ENCODE measurements around the gene HTR3B. TPM values are rescaled to one million over a fixed set of nuclear protein-coding genes. Genes with fewer than 3 reads are reported as not detected.

HTR3B gene
- total RNA-seq, 1 donor: not detected

DNA sequence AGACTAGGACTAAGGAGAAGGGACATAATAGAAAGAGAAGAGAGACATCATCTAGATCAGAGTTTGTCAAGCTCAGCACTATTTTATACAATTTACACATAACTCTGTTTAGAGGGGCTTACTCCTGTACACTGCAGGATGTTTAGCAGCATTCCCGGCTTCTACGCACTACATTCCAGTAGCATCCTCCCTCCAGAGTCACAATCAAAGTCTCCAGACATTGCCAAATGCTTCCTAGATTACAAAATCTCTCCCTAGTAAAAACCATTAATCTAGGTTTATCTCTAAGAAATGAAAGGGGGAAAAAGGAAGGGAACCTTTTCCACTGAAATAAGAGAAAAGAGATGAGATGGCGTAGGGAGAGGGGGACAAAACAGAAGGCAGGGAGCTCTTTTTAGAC lies 33.3 kb upstream of the HTR3B start:
- Histone ChIP-seq H3K36me3 (ENCODE audit: insufficient read depth, low read length) (no peaks in the 10 kb centered on the region), H3K4me3 (ENCODE audit: insufficient read depth, low read length) (no peak overlapping the region), H3K9me3 (ENCODE audit: low read depth, low read length) (no peaks in the 10 kb centered on the region), H3K27ac (ENCODE audit: low read depth, low read length) (no peak overlapping the region), H2AFZ (ENCODE audit: low read length) (no peak overlapping the region), H3K4me1 (ENCODE audit: insufficient read depth, low read length) (peaks cover 5% of the 10 kb centered on the region), H4K20me1 (ENCODE audit: insufficient read depth, low read length) (peaks cover 6% of the 10 kb centered on the region), H3K4me2 (ENCODE audit: insufficient read depth, low read length) (no peak overlapping the region), H3K79me2 (ENCODE audit: insufficient read depth, low read length) (peaks cover 9% of the 10 kb centered on the region), H3K27me3 (ENCODE audit: insufficient read depth, low read length) (no peaks in the 10 kb centered on the region)
- TF ChIP-seq, protein P1, sequence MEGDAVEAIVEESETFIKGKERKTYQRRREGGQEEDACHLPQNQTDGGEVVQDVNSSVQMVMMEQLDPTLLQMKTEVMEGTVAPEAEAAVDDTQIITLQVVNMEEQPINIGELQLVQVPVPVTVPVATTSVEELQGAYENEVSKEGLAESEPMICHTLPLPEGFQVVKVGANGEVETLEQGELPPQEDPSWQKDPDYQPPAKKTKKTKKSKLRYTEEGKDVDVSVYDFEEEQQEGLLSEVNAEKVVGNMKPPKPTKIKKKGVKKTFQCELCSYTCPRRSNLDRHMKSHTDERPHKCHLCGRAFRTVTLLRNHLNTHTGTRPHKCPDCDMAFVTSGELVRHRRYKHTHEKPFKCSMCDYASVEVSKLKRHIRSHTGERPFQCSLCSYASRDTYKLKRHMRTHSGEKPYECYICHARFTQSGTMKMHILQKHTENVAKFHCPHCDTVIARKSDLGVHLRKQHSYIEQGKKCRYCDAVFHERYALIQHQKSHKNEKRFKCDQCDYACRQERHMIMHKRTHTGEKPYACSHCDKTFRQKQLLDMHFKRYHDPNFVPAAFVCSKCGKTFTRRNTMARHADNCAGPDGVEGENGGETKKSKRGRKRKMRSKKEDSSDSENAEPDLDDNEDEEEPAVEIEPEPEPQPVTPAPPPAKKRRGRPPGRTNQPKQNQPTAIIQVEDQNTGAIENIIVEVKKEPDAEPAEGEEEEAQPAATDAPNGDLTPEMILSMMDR (IDR thresholded peaks at IDR 0.05; ENCODE audit: extremely low read depth, low read depth, low read length): no peak
- no peak for DNase-seq (ENCODE audit: insufficient read length, low spot score, missing footprints)

DNA sequence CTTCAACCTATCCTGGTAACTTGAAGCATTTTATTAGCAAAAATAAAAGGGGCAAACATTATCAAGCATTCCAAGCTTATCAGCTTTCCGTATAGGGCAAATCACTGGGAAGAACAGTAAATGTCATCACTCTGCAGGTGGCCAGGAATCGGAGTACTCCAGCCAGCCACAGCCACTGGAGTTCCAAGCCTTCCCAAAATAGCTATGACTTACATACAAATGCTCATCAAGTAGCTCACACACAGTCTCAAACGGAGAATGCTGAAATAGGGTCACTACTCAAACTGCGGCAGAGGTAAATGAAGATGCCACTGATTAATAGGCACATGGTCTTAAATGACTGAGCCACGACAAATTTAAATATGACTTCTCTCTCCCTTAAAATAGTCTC lies 31.4 kb upstream of the HTR3B start:
- TF ChIP-seq, protein P1 (IDR thresholded peaks at IDR 0.05; ENCODE audit: extremely low read depth, low read depth, low read length): no peak
- no peaks in the 10 kb centered on the region for H3K9me3 ChIP-seq (ENCODE audit: low read depth, low read length)
- no peaks in the 10 kb centered on the region for H3K36me3 ChIP-seq (ENCODE audit: insufficient read depth, low read length)
- no peak overlapping the region for H3K4me3 ChIP-seq (ENCODE audit: insufficient read depth, low read length)
- peak overlapping the region; percentile 28 for H3K4me2 ChIP-seq (ENCODE audit: insufficient read depth, low read length)
- no peak overlapping the region for H3K27ac ChIP-seq (ENCODE audit: low read depth, low read length)
- H3K4me1 ChIP-seq (ENCODE audit: insufficient read depth, low read length): peaks cover 5% of the 10 kb centered on the region
- DNase-seq (ENCODE audit: insufficient read length, low spot score, missing footprints): no peak
- H4K20me1 ChIP-seq (ENCODE audit: insufficient read depth, low read length): peaks cover 6% of the 10 kb centered on the region
- no peak overlapping the region for H2AFZ ChIP-seq (ENCODE audit: low read length)
- H3K79me2 ChIP-seq (ENCODE audit: insufficient read depth, low read length): peaks cover 9% of the 10 kb centered on the region
- no peaks in the 10 kb centered on the region for H3K27me3 ChIP-seq (ENCODE audit: insufficient read depth, low read length)

DNA sequence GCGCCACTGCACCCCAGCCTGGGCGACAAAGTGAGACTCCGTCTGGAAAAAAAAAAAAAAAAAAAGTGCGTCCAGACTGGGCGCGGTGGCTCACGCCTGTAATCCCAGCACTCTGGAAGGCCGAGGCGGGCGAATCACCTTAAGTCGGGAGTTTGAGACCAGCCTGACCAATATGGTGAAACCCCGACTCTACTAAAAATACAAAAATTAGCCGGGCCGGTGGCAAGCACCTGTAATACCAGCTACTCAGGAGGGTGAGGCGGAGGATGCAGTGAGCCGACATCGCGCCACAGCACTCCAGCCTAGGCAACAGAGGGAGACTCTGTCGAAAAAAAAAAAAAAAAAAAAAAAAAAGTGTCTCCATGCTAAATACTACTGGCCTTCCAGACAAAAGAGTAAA lies 30.5 kb upstream of the HTR3B start:
- no peaks in the 10 kb centered on the region for H3K36me3 ChIP-seq (ENCODE audit: insufficient read depth, low read length)
- H3K4me2 ChIP-seq (ENCODE audit: insufficient read depth, low read length): peak overlapping the region; percentile 88
- peaks cover 9% of the 10 kb centered on the region for H3K79me2 ChIP-seq (ENCODE audit: insufficient read depth, low read length)
- H3K4me3 ChIP-seq (ENCODE audit: insufficient read depth, low read length): peak overlapping the region; percentile 78
- peaks cover 6% of the 10 kb centered on the region for H4K20me1 ChIP-seq (ENCODE audit: insufficient read depth, low read length)
- no peak for DNase-seq (ENCODE audit: insufficient read length, low spot score, missing footprints)
- H3K27me3 ChIP-seq (ENCODE audit: insufficient read depth, low read length): no peaks in the 10 kb centered on the region
- no peak overlapping the region for H3K27ac ChIP-seq (ENCODE audit: low read depth, low read length)
- peaks cover 5% of the 10 kb centered on the region for H3K4me1 ChIP-seq (ENCODE audit: insufficient read depth, low read length)
- H2AFZ ChIP-seq (ENCODE audit: low read length): no peak overlapping the region
- H3K9me3 ChIP-seq (ENCODE audit: low read depth, low read length): no peaks in the 10 kb centered on the region
- TF ChIP-seq, protein P1 (IDR thresholded peaks at IDR 0.05; ENCODE audit: extremely low read depth, low read depth, low read length): no peak

DNA sequence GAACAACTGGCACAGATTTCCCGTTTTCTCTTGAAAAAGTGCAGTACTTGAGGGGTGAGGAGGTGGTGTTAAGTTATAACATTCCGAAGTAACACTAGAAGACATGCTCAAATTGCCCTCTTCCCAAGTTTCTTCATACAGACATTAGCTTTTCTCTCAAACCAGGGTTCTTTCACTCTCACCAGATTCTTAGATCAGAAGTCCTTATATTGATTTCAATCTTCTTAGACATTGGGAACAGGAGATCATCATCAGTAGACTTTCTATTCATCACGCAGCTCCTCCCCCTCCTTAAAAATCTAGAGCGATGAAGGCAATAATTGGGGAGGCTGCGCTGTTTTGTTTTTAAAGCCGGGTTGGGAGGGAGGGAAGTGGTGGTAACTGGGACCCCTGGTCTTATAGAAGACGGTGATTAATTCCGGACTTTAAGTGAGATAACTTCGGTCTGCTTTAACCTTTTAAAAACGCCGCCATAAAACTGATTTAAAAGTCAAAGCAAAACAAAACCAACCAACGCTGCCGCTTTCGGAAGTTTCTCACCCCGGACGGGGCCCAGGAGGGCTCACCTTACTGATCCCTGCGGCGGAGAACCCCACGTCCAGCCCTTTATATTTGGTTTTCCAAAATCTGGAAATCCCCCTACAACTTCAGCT lies 29.9 kb upstream of the HTR3B start:
- peak; percentile 85 for DNase-seq (ENCODE audit: insufficient read length, low spot score, missing footprints)

More for the DNA sequence above, 29.9 kb upstream of the HTR3B start:
- Histone ChIP-seq H3K9me3 (ENCODE audit: low read depth, low read length) (no peaks in the 10 kb centered on the region), H3K27me3 (ENCODE audit: insufficient read depth, low read length) (no peaks in the 10 kb centered on the region), H3K4me3 (ENCODE audit: insufficient read depth, low read length) (peak overlapping the region; percentile 78), H3K27ac (ENCODE audit: low read depth, low read length) (peak overlapping the region; percentile 54), H3K79me2 (ENCODE audit: insufficient read depth, low read length) (peaks cover 9% of the 10 kb centered on the region), H4K20me1 (ENCODE audit: insufficient read depth, low read length) (peaks cover 6% of the 10 kb centered on the region), H3K36me3 (ENCODE audit: insufficient read depth, low read length) (no peaks in the 10 kb centered on the region), H2AFZ (ENCODE audit: low read length) (peak overlapping the region; percentile 83), H3K4me2 (ENCODE audit: insufficient read depth, low read length) (peak overlapping the region; percentile 88), H3K4me1 (ENCODE audit: insufficient read depth, low read length) (peaks cover 5% of the 10 kb centered on the region)
- TF ChIP-seq, protein P1 (IDR thresholded peaks at IDR 0.05; ENCODE audit: extremely low read depth, low read depth, low read length): no peak

Measured in osteoblast (primary cell).